AG04450 (cell line): Measurements from ENCODE around the gene CLCA4. TPM values are rescaled to one million over a fixed set of nuclear protein-coding genes. Genes with fewer than 3 reads are reported as not detected.

Experiments
- CTCF ChIA-PET: fragments of 300-600, 350-600 bp; formaldehyde crosslinking; extraction: SDS; loops from one replicate; lab custom pipeline; 2022; ENCODE audit warnings: antibody characterized with exemption, inconsistent platforms; lab: Charles Lee
- POLR2A ChIA-PET: fragments of 350-600 bp; formaldehyde crosslinking; extraction: SDS; loops from one replicate; lab custom pipeline; 2021; ENCODE audit warnings: antibody characterized with exemption, inconsistent platforms; lab: Yijun Ruan, JAX
- DNase-seq: peaks from one replicate; pipeline ENCODE4 v3.0.0-alpha.2; 2011; ENCODE audit warnings: low read depth, low spot score
- H3K27ac ChIP-seq: one replicate; pipeline ENCODE4 v1.5.1; 2012; ENCODE audit warnings: low read depth, low read length, control low read depth
- H3K27me3 ChIP-seq: one replicate; pipeline ENCODE4 v1.6.0; 2012; ENCODE audit warnings: low read length; ENCODE audit not compliant: control insufficient read depth, insufficient read depth
- H3K4me3 ChIP-seq: 2 replicates; pipeline ENCODE4 v1.5.1; 2011; ENCODE audit warnings: mild to moderate bottlenecking, low read depth, low read length, control low read depth
- H3K9me3 ChIP-seq: 2 replicates; pipeline ENCODE4 v1.5.1; 2012; ENCODE audit warnings: low read length; ENCODE audit not compliant: control insufficient read depth, insufficient read depth
- CTCF ChIP-seq: IDR thresholded peaks from 2 replicates; pipeline ENCODE4 v1.5.1; 2011; ENCODE audit warnings: low read depth, low read length, control low read depth, inconsistent platforms
- polyA plus RNA-seq: library from polyadenylated mRNA; depleted of rRNA; stranded (reverse); fragments of >200 nt; gene quantifications from 2 replicates; pipeline ENCODE4 v1.2.3, GENCODE V29; 2011

Gene CLCA4
- polyA plus RNA-seq, 1 experiment: not detected

- no peaks in the 10 kb centered on the region for H3K9me3 ChIP-seq
- no peak for DNase-seq
- CTCF ChIA-PET: interaction anchor here (0.9 to 3.0 kb wide), 4 partner anchors 10 to 18 kb away, joined by 3 to 14 read pairs (median 6); no protein-coding TSS in a partner anchor
- no peaks in the 10 kb centered on the region for H3K27me3 ChIP-seq
- no peak overlapping the region for H3K4me3 ChIP-seq
- no peak overlapping the region for H3K27ac ChIP-seq
- POLR2A ChIA-PET: no interaction called here
- TF ChIP-seq CTCF: no peak
Observed at GRCh38 chr1:86517336-86517735, 29.5 kb upstream of the CLCA4 start.

- CTCF ChIA-PET: no interaction called here
- H3K27me3 ChIP-seq: no peaks in the 10 kb centered on the region
- H3K4me3 ChIP-seq: no peak overlapping the region
- H3K9me3 ChIP-seq: peaks cover 7% of the 10 kb centered on the region
- POLR2A ChIA-PET: no interaction called here
- no peak overlapping the region for H3K27ac ChIP-seq
- no peak for TF ChIP-seq CTCF
- no peak for DNase-seq
Observed at GRCh38 chr1:86520789-86521521, 25.9 kb upstream of the CLCA4 start.

GRCh38 chr1:86521522-86521891, 25.4 kb upstream of the CLCA4 start:
- Histone ChIP-seq H3K9me3 (peaks cover 7% of the 10 kb centered on the region), H3K27me3 (no peaks in the 10 kb centered on the region), H3K27ac (no peak overlapping the region), H3K4me3 (no peak overlapping the region)
- TF ChIP-seq CTCF: no peak
- no peak for DNase-seq
- CTCF ChIA-PET: no interaction called here
- POLR2A ChIA-PET: no interaction called here

- POLR2A ChIA-PET: no interaction called here
- no peak for TF ChIP-seq CTCF
- peaks cover 7% of the 10 kb centered on the region for H3K9me3 ChIP-seq
- H3K27ac ChIP-seq: no peak overlapping the region
- CTCF ChIA-PET: no interaction called here
- no peak overlapping the region for H3K4me3 ChIP-seq
- H3K27me3 ChIP-seq: no peaks in the 10 kb centered on the region
- DNase-seq: no peak
Observed at GRCh38 chr1:86522240-86522639, 24.6 kb upstream of the CLCA4 start.

- H3K9me3 ChIP-seq: peaks cover 7% of the 10 kb centered on the region
- ChIA-PET POLR2A (no interaction called here), CTCF (no interaction called here)
- H3K27ac ChIP-seq: no peak overlapping the region
- DNase-seq: no peak
- H3K4me3 ChIP-seq: no peak overlapping the region
- H3K27me3 ChIP-seq: no peaks in the 10 kb centered on the region
- no peak for TF ChIP-seq CTCF
Observed at GRCh38 chr1:86523670-86524354, 23.1 kb upstream of the CLCA4 start.
